Body of pancreas (tissue), 4 donors: ENCODE measurements around the gene CRNKL1. TPM values are rescaled to one million over a fixed set of nuclear protein-coding genes. Genes with fewer than 3 reads are reported as not detected.

Source experiments
- ATAC-seq: fragments of 150-250 bp; one replicate; pipeline ENCODE4 v1.9.1; 2016
- DNase-seq, 4 donors: peaks; one replicate each; pipeline ENCODE4 v3.0.0-alpha.2; 2019
- H3K27ac ChIP-seq, 4 donors: fragments of 200-600 bp; sonication (generic); 1 replicate in 3 of 4; 2 replicates in 1 of 4; pipeline versions ENCODE4 v1.5.1 to v1.6.1; 2016 to 2019; ENCODE audit warnings: mild to moderate bottlenecking in 1 of 4, mixed read lengths in 1 of 4, moderate library complexity in 1 of 4
- H3K27me3 ChIP-seq, 2 donors: fragments of 200-600 bp; sonication (generic); one replicate each; pipeline ENCODE4 v1.6.0; 2016; ENCODE audit warnings: mild to moderate bottlenecking in 1 of 2
- H3K36me3 ChIP-seq, 2 donors: fragments of 200-600 bp; sonication (generic); replicated peaks in 1 of 2; 2 replicates each; pipeline ENCODE4 v1.5.1; 2016; ENCODE audit warnings: low read depth in 2 of 2; ENCODE audit not compliant: insufficient read depth in 1 of 2
- H3K4me1 ChIP-seq: fragments of 200-600 bp; sonication (generic); one replicate; pipeline ENCODE4 v1.6.0; 2016
- H3K4me3 ChIP-seq, 2 donors: fragments of 200-600 bp; sonication (generic); 1 replicate in 1 of 2; 2 replicates in 1 of 2; pipeline ENCODE4 v1.5.1; 2016 to 2019
- H3K9me3 ChIP-seq, 3 donors: fragments of 200-600 bp; sonication (generic); 1 replicate in 2 of 3; 2 replicates in 1 of 3; pipeline ENCODE4 v1.5.1; 2016
- POLR2A ChIP-seq, 3 donors: fragments of 450-650 bp; IDR thresholded peaks; one replicate each; pipeline ENCODE4 v1.6.1; 2016; ENCODE audit warnings: antibody characterized with exemption in 3 of 3, mild to moderate bottlenecking in 2 of 3
- WGBS, 2 donors: methylation state at CpG; one replicate each; pipeline ENCODE4 v1.1.5; 2017; 5-methylcytosine and 5-hydroxymethylcytosine counted together
- intact Hi-C: fragments of 100-400 bp; cut with DNase I; formaldehyde crosslinking; loops from one replicate; pipeline ENCODE4 v1.15.1; 2023
- total RNA-seq, 2 donors: library from RNA; depleted of rRNA; stranded (reverse); fragments of >200 nt; gene quantifications; one replicate each; pipeline ENCODE4 v1.1.0, GENCODE V29; 2016
- TF ChIP-seq, protein P1 (sequence below), 7 experiments: fragments of 450-650 bp in 4 of 7; fragments of 200-600 bp in 3 of 7; sonication (generic) in 3 of 7; IDR thresholded peaks; one replicate each; pipeline ENCODE4 v1.5.1; 2016 to 2019; ENCODE audit warnings: antibody characterized with exemption in 7 of 7

CRNKL1 gene
- total RNA-seq, 2 donors from 2014 or later: 12.5 to 28.3 TPM

DNA sequence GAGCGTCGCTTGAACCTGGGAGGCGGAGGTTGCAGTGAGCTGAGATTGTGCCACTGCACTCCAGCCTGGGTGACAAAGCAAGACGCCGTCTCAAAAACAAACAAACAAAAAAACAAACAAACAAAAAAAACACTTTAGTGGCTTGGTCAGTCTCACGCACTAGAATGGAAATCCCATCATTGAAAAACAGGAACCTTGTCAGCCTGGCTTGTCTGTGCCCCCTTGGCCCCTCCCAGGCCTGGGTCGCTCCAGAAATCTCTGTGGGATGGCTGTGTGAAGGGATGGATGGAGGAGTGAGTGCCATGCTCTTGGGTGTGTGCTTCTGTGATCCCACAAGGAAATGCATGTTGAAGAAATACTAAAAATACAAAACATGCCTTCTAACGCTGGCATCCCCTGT, 56.0 kb downstream of the CRNKL1 start:
- no peak for ATAC-seq
- WGBS, 2 donors: 64 to 73% methylated on average over 8 of the region's 8 CpGs

DNA sequence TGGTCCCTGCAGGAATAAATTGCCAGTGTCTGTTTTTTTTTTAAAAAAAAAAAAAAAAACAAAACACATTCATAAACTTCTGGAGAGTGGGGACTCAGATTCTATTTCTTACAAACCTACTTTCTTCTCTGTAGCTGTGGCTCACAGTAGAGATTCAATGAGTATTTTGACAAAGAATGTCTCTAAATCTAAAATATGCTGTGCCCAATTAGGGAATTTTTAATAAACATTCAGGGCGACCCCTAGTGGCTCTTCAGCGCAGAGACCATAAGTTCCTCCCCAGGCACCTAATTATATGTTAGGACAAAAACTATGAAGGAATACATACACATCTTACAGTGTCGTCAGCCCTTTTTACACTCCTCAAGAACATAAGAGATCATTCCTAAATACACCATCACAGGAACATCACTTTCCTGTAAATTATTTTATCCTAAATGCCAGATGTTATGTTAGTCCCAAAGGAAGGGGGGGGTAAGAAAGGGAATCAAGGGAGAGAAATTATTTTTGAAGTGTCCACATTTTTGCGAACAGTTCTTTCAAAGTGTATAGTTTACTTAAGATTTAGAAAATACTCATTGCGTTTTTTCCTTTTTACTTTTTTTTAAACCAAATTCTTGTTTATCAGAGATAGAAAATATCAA, 56.9 kb downstream of the CRNKL1 start:
- Histone ChIP-seq H3K27ac (peak overlapping the region in 1 of 4 donors; percentile 73), H3K4me1 (peaks cover 60% of the 10 kb centered on the region), H3K4me3 (no peak overlapping the region), H3K9me3 (no peaks in the 10 kb centered on the region), H3K27me3 (no peaks in the 10 kb centered on the region), H3K36me3 (peaks cover 0 to 9% of the 10 kb centered on the region in 2 donors)
- WGBS, 2 donors: 19 to 24% methylated on average over 5 of the region's 5 CpGs
- TF ChIP-seq, protein P1, sequence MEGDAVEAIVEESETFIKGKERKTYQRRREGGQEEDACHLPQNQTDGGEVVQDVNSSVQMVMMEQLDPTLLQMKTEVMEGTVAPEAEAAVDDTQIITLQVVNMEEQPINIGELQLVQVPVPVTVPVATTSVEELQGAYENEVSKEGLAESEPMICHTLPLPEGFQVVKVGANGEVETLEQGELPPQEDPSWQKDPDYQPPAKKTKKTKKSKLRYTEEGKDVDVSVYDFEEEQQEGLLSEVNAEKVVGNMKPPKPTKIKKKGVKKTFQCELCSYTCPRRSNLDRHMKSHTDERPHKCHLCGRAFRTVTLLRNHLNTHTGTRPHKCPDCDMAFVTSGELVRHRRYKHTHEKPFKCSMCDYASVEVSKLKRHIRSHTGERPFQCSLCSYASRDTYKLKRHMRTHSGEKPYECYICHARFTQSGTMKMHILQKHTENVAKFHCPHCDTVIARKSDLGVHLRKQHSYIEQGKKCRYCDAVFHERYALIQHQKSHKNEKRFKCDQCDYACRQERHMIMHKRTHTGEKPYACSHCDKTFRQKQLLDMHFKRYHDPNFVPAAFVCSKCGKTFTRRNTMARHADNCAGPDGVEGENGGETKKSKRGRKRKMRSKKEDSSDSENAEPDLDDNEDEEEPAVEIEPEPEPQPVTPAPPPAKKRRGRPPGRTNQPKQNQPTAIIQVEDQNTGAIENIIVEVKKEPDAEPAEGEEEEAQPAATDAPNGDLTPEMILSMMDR (IDR thresholded peaks at IDR 0.05): peak; percentile 42 to 85 (median 73)
- no peak for TF ChIP-seq POLR2A (IDR thresholded peaks at IDR 0.05)
- intact Hi-C loops: no loop called here
- ATAC-seq: peak; percentile 34
- peak in 2 of 4 donors; percentile 32 to 62 for DNase-seq

More for the DNA sequence above, 56.0 kb downstream of the CRNKL1 start:
- Histone ChIP-seq H3K27ac (peak overlapping the region in 2 of 4 donors; percentile 15 to 30), H3K27me3 (no peaks in the 10 kb centered on the region), H3K36me3 (peaks cover 0 to 14% of the 10 kb centered on the region in 2 donors), H3K4me3 (no peak overlapping the region), H3K9me3 (no peaks in the 10 kb centered on the region), H3K4me1 (peaks cover 66% of the 10 kb centered on the region)
- TF ChIP-seq, protein P1 (IDR thresholded peaks at IDR 0.05): no peak
- TF ChIP-seq POLR2A (IDR thresholded peaks at IDR 0.05): no peak
- intact Hi-C loops: no loop called here
- DNase-seq: no peak

DNA sequence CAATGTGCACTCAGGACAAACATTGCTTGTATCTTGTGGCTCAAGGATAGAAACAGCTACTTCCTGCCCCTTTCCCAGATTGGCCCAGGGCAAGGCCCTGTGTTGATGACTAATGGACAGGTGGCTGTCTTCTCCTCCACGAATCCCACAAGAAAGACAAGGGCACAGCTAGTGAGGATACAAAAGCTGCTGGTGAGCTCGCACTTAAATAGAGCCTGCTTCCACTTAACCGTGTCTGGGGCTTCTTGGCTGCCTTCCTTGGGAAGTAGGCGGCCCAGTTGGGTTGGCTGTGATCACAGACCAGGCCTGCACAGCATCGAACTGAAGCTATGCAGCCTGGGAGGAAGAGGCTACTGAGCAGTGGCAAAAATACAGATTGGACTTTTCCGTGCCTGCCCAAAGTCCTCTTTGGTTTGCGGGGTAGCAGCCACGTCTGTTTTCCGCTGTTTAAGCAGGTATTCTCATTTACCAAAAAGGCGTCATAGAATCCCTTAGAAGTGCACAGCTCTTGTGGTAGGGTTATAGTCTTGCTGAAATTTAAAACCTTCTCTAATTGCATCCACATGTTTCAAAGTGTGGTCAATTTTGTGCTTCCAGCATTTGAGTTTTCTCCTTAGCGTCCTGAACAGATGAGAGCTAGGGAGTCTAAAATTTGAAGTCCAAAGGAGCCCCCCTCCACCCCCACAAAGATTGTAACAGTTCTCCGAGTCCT, 58.2 kb downstream of the CRNKL1 start:
- Histone ChIP-seq H3K9me3 (no peaks in the 10 kb centered on the region), H3K4me3 (no peak overlapping the region), H3K27ac (peak overlapping the region in 3 of 4 donors; percentile 44 to 73 (median 71)), H3K27me3 (no peaks in the 10 kb centered on the region), H3K36me3 (peaks cover 0 to 9% of the 10 kb centered on the region in 2 donors), H3K4me1 (peaks cover 48% of the 10 kb centered on the region)
- ATAC-seq (no peak), DNase-seq (no peak)
- intact Hi-C loops: loop anchor here (5.0 kb wide), 1 partner anchor 207 kb away; no protein-coding TSS in a partner anchor
- WGBS, 2 donors: 63% methylated on average over 12 of the region's 12 CpGs
- no peak for TF ChIP-seq POLR2A (IDR thresholded peaks at IDR 0.05)
- TF ChIP-seq, protein P1 (IDR thresholded peaks at IDR 0.05): no peak

DNA sequence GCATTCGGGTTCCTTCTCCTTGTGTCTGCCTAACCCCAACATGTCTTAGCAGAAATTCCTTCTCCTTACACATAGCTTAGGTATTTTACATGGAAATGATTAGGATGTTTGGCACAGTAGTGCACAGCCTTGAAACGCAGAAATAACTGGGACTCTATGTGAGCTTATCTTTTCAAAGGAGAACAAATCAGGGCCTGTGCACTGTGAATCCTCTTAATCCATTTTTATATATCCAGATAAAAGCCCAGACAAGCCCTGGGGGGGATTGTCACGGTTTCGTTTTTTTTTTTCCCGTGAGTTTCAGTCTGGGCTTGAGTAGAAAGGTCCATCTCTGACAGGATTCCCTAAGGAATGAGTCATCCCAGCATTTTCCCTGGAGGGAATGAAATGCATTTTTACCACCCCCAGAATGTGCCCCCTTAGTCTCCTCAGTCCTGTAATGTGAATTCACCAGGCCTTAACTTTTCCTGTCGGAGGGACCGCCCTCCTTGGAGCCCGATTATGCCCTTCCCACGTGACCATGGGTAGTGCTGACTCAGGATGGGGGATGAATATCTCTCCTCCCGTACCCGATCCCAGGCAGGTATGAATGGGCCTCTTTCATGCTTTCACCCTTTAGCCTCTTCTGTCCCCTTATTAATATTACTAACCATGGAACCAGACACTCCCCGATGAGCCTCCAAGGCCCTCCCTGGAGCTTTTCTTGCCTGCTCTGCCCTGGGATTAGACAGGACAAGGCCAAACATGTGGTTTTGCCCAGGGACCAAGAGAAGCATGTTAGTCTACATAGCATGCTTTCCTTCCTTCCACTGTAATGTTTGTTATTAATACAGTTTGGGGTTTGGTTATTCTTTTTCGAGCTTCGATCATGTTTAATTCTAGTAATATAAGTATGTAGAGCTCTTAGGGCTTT, 59.0 kb downstream of the CRNKL1 start:
- intact Hi-C loops: loop anchor here (5.0 kb wide), 1 partner anchor 206 kb away; no protein-coding TSS in a partner anchor
- TF ChIP-seq, protein P1 (IDR thresholded peaks at IDR 0.05): no peak
- TF ChIP-seq POLR2A (IDR thresholded peaks at IDR 0.05): no peak
- WGBS, 2 donors: 29 to 35% methylated on average over 14 of the region's 14 CpGs
- Histone ChIP-seq H3K27ac (peak overlapping the region in 3 of 4 donors; percentile 44 to 73 (median 71)), H3K4me1 (peaks cover 39% of the 10 kb centered on the region), H3K4me3 (no peak overlapping the region), H3K27me3 (no peaks in the 10 kb centered on the region), H3K9me3 (no peaks in the 10 kb centered on the region), H3K36me3 (peaks cover 0 to 7% of the 10 kb centered on the region in 2 donors)
- DNase-seq: peak; percentile 53 to 76 (median 60)
- peak; percentile 80 for ATAC-seq
